GM18867 (cell line): ENCODE measurements around the gene ABLIM2.

Experiments used
- ATAC-seq: cut with Tn5 transposase; IDR thresholded peaks from one replicate; pipeline ENCODE4 v1.9.1; 2021; ENCODE audit warnings: mild to moderate bottlenecking, moderate library complexity; ENCODE audit not compliant: unreplicated experiment

ABLIM2 gene

GRCh38 chr4:8010618-8011017 is 148.0 kb downstream of the ABLIM2 start:
- ATAC-seq = no peak

DNA sequence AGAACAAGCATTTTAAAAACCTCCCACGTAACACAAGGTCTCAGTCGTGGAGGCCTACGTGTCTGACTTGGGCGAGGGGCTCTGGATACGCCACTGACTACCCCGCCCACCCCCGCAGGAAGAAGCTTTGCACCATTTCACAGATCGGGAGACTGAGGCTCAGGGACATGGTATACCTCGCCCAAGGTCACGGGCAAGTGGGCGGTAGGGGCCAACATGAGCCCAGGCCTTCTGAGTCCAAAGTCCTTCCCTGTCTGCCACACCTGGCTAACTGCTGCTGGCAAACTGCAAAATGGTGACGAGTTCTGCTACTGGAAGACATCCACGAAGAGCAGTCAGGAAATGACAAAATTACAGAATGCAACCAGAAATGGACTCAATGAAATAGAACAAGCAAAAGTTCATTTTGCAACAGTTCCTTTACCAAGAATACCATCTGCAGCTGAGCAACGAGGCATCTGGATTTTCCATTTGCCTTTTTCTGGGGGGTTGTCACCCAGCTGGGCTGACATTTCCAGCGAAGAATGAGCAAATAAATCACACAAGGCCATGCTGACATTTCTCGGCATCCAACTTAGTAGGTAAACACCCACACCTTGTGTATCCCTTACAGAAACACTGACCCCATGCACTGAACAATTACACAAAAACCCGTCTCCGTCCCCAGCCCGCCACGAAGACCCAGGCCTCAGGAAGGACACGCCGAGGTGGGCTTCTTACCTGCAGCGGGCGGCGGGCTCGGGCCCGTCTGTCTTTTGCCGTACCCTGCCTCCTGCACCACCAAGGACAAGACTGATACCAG is 148.7 kb downstream of the ABLIM2 start:
- no peak for ATAC-seq

- ATAC-seq = no peak
Observed at GRCh38 chr4:8009097-8009496, 149.5 kb downstream of the ABLIM2 start.

GRCh38 chr4:8008391-8008790 is 150.2 kb downstream of the ABLIM2 start:
- ATAC-seq = no peak

DNA sequence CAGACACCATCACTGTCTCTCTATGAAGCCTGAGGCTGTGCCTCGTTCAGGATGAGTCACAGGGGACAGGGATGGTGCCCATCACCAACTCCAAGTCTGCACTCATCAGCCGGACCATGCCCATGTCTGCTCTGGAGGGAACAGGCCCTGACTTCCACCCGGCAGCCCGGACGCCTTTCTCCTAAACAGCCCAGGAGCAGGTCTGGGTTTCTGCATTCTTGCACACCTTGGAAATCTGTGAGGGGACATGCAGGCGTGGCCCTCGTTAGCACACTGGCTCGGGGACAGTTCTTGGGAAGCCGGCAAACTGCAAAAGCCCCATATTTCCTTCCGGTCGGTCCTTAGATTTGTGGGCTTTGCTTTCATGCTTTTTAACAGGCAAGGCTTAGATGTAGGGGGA is 151.0 kb downstream of the ABLIM2 start:
- ATAC-seq = no peak

DNA sequence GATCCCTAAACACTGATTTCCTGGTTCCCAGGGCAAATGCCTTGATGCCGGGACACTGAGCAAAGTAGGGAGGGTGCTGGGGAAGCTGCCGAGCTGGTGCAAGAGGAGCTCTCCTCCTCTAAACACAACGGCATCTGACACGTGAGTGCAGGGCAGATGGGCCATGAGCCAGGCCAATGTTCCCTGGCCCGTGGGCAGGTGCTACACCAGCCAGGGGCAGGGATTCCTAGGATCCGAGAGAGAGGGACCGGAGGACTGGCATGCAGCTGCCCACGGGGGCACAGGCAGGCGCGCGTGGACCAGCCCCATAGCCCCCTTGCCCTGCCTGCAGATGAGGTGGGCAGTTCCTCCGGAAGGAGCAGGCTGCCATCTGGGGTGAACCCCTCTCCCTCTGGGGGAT is 152.1 kb downstream of the ABLIM2 start:
- ATAC-seq = no peak

DNA sequence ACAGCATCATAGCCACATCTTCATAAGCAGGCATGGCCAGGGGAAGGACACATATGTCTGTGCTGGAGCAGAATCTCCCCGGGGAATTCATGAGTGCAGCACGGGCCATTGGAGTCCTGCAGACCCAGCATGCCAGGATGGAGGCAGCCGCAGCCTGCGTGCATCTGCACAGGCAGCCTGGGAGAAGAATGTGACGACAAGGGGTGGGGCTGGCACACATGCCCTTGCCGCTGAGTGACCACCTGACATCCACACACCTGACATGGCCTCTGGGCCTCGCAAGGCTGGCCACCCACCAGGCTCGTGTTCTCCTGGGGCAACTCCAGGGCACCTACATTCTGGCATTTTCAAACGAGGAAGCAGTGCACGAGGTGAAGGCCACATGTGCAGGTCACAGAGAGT is 152.8 kb downstream of the ABLIM2 start:
- ATAC-seq = no peak

GRCh38 chr4:8005033-8005808 is 153.4 kb downstream of the ABLIM2 start:
- no peak for ATAC-seq

DNA sequence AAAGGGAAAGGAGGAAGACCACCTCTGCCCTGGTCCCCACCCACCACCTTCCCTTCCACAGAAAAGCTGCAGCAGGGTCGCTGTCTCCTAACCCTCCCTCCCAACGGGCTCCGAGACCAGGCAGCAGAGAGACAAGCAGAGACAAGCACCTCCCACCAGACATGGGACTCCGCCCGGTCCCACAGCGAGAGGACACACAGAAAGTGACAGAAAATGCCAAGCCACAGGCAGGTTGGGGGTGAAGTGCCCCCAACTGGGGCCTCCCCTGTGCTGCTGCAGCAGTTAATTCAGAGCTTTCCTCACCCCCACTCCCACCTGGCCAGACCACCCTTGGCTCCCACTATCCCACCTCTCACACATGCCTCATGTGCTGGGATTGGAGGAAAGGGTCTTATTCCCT is 154.5 kb downstream of the ABLIM2 start:
- ATAC-seq = no peak

- no peak for ATAC-seq
Observed at GRCh38 chr4:8002525-8003309, 155.9 kb downstream of the ABLIM2 start.

- ATAC-seq = no peak
Observed at GRCh38 chr4:8001564-8002355, 156.9 kb downstream of the ABLIM2 start.

DNA sequence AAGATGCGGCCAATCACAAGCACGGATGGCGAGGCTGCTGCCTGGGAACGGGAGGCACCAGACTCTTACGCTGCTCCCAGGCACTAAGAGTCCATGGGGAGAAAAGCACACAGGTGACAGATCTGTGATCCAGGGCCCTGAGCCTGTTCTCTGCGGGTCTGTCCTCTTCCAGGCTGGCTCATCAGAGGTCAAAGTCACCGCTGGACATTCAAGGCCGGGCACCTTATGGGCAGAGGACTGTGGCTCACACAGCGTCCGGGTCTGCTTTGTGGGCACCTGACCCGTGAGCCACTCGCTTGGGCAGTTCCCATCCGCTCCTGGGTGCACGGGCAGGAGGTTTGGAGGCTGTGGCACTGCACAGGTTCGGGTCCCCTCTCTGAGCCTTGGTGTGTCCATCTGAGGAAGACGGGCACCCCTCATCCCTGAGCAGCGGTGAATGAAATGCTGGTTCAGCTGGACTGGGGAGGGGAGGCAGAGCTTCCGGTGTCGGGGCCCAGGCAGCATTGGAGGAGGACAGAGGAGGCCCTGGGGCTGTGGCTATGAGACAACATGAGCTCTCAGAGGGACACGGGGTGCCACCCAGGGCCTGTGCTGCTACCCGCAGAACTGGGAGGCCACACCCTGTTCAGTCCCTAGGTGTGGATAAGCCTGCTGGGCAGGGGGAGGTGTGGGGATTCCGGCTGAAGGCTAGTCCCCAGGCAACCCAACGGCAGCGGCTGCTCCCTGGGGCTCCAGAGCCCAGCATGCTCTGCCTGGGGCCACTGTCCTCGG is 157.7 kb downstream of the ABLIM2 start:
- no peak for ATAC-seq

GRCh38 chr4:8000247-8000646 is 158.4 kb downstream of the ABLIM2 start:
- ATAC-seq = no peak

- ATAC-seq = no peak
Observed at GRCh38 chr4:7999695-8000094, 158.9 kb downstream of the ABLIM2 start.

DNA sequence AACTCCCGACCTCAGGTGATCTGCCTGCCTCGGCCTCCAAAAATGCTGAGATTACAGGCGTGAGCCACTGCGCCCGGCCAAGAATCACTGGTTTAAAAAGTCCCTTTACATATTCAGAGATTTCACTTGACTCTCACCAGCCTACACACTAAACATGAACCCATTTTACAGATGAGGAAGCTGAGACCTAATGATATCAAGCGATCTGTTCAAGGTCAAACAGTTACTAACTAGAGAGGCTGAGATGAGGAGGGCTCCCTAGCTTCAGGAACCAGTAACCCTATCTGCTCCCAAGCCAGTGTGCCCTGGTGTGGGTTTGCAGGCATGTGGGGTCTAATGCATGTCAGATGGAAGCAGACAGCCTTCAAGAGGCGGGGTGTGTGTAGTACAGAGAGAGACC is 159.3 kb downstream of the ABLIM2 start:
- no peak for ATAC-seq

GRCh38 chr4:7998447-7998846 is 160.2 kb downstream of the ABLIM2 start:
- no peak for ATAC-seq

DNA sequence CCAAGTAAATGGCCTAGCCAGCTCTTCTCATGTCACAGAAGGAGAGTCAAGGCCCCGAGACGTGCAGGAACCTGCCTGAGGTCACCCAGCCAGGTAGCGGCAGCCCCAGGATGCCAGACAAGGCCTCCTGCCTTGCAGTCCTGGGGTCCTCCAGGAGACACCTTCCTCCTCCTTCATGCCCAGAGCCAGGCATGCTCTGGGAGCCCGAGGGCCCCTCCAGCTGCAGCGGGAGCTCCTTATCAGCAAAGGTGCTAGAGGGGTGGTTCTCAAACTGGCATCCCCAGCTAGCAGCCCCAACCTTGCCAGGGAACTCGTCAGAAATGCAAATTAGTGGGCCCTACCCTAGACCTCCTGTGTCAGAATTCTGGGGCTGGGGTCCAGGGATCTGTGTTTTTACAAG is 162.7 kb downstream of the ABLIM2 start:
- ATAC-seq = no peak

GRCh38 chr4:7995135-7995534 is 163.5 kb downstream of the ABLIM2 start:
- no peak for ATAC-seq

DNA sequence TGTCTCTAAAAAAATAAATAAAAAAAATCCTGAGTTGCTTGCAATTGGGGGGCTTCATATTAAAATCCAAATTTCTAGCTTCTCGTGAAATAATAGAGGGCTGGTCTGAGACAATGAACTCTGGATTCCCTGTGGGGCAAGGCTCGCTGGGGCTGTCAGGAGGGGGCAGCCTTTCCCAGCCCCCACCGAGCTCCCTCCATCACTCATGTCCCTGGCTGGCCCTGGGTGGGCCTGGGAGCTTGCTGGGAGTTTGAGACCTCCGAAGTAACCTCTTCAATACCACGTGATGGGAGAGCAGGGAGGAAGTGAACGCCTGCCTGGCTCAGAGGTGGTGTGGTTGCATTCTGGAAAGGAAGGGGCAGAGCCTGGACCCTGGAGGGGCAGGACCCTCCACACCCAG is 164.9 kb downstream of the ABLIM2 start:
- ATAC-seq = no peak

GRCh38 chr4:7992846-7993245 is 165.8 kb downstream of the ABLIM2 start:
- no peak for ATAC-seq
